Smooth muscle cell (in vitro differentiated cells): ENCODE data around the gene SPACA1. TPM values are rescaled to one million over a fixed set of nuclear protein-coding genes. Genes with fewer than 3 reads are reported as not detected.

Experiments used
- DNase-seq: peaks from one replicate; lab custom pipeline; 2025; ENCODE audit not compliant: unreplicated experiment; lab: John Stamatoyannopoulos, UW
- H2AFZ ChIP-seq: fragments of 200-600 bp; sonication (generic); 2 replicates; pipeline ENCODE4 v1.6.0; 2016; ENCODE audit warnings: antibody characterized with exemption, low read depth, mild to moderate bottlenecking
- H3F3A ChIP-seq: fragments of 200-600 bp; sonication (generic); 2 replicates; pipeline ENCODE4 v1.6.0; 2017; ENCODE audit warnings: antibody characterized with exemption, low read depth
- H3K27ac ChIP-seq: fragments of 200-600 bp; sonication (generic); 2 replicates; pipeline ENCODE4 v1.5.1; 2016; ENCODE audit warnings: low read depth, mild to moderate bottlenecking
- H3K27me3 ChIP-seq: fragments of 200-600 bp; sonication (generic); 2 replicates; pipeline ENCODE4 v1.6.1; 2016; ENCODE audit warnings: low read depth, mild to moderate bottlenecking
- H3K36me3 ChIP-seq: fragments of 200-600 bp; sonication (generic); 2 replicates; pipeline ENCODE4 v1.5.1; 2016; ENCODE audit warnings: low read depth
- H3K4me1 ChIP-seq: fragments of 200-600 bp; sonication (generic); 2 replicates; pipeline ENCODE4 v1.5.1; 2016; ENCODE audit warnings: low read depth
- H3K4me2 ChIP-seq: fragments of 200-600 bp; sonication (generic); 2 replicates; pipeline ENCODE4 v1.6.0; 2016; ENCODE audit warnings: mild to moderate bottlenecking
- H3K4me3 ChIP-seq: fragments of 200-600 bp; sonication (generic); 2 replicates; pipeline ENCODE4 v1.5.1; 2016; ENCODE audit warnings: mild to moderate bottlenecking
- H3K79me2 ChIP-seq: fragments of 200-600 bp; sonication (generic); 2 replicates; pipeline ENCODE4 v1.6.0; 2016; ENCODE audit warnings: low read depth, mild to moderate bottlenecking
- H3K9ac ChIP-seq: fragments of 200-600 bp; sonication (generic); 2 replicates; pipeline ENCODE4 v1.6.0; 2016; ENCODE audit warnings: low read depth
- H3K9me3 ChIP-seq: fragments of 200-600 bp; sonication (generic); replicated peaks from 2 replicates; pipeline ENCODE4 v1.5.1; 2016; ENCODE audit warnings: low read depth
- H4K20me1 ChIP-seq: fragments of 200-600 bp; sonication (generic); 2 replicates; pipeline ENCODE4 v1.6.0; 2016; ENCODE audit warnings: low read depth
- WGBS: methylation state at CpG from one replicate; pipeline ENCODE4 v1.1.7; 2016; ENCODE audit warnings: low lambda C conversion rate; 5-methylcytosine and 5-hydroxymethylcytosine counted together
- polyA plus RNA-seq: library from polyadenylated mRNA; unstranded; fragments of >200 nt; fragmentation: Nextera tagmentation; extraction: Ambion mirVana; gene quantifications from 2 replicates; pipeline ENCODE4 v1.2.1, GENCODE V29; 2016
- total RNA-seq: library from RNA; depleted of rRNA; stranded (reverse); fragments of >200 nt; gene quantifications from 2 replicates; pipeline ENCODE4 v1.2.3, GENCODE V29; 2014
- TF ChIP-seq, protein P1 (sequence below): fragments of 200-600 bp; sonication (generic); IDR thresholded peaks from 2 replicates; pipeline ENCODE4 v1.5.1; 2017; ENCODE audit warnings: borderline replicate concordance, mild to moderate bottlenecking, antibody characterized with exemption; ENCODE audit not compliant: insufficient read depth, poor library complexity, severe bottlenecking

The SPACA1 gene
- total and polyA plus RNA-seq, 2 experiments from 2014 or later = not detected

GRCh38 chr6:88107241-88107640 lies 59.6 kb downstream of the SPACA1 start:
- DNase-seq = no peak
- H3K79me2 ChIP-seq = no peaks in the 10 kb centered on the region
- H3K36me3 ChIP-seq = no peaks in the 10 kb centered on the region
- H2AFZ ChIP-seq = no peak overlapping the region
- H3K4me1 ChIP-seq = no peaks in the 10 kb centered on the region
- TF ChIP-seq, protein P1, sequence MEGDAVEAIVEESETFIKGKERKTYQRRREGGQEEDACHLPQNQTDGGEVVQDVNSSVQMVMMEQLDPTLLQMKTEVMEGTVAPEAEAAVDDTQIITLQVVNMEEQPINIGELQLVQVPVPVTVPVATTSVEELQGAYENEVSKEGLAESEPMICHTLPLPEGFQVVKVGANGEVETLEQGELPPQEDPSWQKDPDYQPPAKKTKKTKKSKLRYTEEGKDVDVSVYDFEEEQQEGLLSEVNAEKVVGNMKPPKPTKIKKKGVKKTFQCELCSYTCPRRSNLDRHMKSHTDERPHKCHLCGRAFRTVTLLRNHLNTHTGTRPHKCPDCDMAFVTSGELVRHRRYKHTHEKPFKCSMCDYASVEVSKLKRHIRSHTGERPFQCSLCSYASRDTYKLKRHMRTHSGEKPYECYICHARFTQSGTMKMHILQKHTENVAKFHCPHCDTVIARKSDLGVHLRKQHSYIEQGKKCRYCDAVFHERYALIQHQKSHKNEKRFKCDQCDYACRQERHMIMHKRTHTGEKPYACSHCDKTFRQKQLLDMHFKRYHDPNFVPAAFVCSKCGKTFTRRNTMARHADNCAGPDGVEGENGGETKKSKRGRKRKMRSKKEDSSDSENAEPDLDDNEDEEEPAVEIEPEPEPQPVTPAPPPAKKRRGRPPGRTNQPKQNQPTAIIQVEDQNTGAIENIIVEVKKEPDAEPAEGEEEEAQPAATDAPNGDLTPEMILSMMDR = no peak
- H3K9me3 ChIP-seq = no peaks in the 10 kb centered on the region
- no peaks in the 10 kb centered on the region for H3F3A ChIP-seq
- H3K4me2 ChIP-seq = no peak overlapping the region
- no peaks in the 10 kb centered on the region for H3K27me3 ChIP-seq
- H4K20me1 ChIP-seq = no peaks in the 10 kb centered on the region
- no peak overlapping the region for H3K4me3 ChIP-seq
- no peak overlapping the region for H3K9ac ChIP-seq
- H3K27ac ChIP-seq = no peak overlapping the region

DNA sequence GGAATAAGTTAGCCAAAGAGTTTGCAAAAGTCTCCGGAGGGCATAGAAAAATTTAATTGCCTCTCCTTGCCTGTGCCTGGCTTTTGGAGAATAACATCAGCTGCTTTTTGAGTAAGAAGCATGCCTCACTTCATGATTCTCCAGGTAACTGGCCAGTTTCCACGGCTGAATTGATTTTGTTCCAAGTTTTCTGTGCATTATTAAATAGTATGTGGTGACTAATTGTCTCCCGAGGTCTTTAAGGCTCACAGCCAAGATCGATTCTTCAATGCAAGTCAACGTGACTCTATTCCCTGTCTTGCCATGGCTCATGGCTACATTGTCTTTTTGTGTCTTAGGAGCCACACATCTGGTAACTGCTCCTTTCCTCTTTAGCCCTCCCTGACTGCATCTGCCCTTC lies 64.3 kb downstream of the SPACA1 start:
- Histone ChIP-seq H3K36me3 (no peaks in the 10 kb centered on the region), H3K4me3 (no peak overlapping the region), H3K27me3 (no peaks in the 10 kb centered on the region), H3F3A (no peaks in the 10 kb centered on the region), H4K20me1 (no peaks in the 10 kb centered on the region), H3K4me2 (no peak overlapping the region), H3K9ac (no peak overlapping the region), H3K79me2 (no peaks in the 10 kb centered on the region), H3K9me3 (no peaks in the 10 kb centered on the region), H2AFZ (no peak overlapping the region), H3K27ac (no peak overlapping the region), H3K4me1 (no peaks in the 10 kb centered on the region)
- 85% methylated on average over 5 of the region's 5 CpGs for WGBS
- TF ChIP-seq, protein P1 = no peak
- no peak for DNase-seq

DNA sequence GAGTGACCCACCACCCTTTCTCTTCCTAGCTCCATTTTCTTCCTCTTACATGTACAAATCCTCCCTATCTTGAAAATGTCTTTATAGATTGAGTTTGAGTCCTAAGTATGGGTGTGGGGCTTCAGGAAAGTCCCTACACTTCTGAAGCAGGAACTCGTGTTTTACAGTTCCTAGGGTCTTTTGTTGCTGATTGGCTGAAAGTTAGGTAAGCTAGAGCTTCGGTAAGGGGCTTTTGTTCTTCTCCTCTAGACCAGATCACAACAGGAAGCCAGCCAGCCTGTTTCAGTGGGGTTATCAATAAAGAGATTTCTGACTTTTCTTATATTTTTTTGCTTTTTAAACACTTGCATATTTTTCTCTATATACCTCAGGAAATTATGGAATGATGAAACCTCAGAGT lies 67.2 kb downstream of the SPACA1 start:
- WGBS = 59% methylated on average over 2 of the region's 2 CpGs

DNA sequence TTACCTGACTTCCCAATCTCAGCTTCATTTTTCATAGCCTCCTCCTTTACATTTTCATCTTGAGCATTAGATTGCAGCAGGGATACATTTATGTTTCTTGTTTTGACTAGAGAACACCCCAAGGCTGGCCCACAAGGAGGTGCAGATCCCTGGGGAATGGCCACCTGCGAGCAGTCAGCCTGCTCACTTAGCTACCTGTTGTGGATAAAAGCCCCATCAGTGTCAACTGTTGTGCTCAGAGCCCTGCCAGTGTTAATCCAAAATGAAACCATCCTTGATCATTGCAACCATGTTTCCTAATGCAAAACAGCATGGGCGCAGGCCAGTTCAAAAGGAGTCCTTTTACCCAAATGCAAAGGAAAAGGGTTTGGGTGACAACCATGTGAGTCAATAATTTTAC lies 67.7 kb downstream of the SPACA1 start:
- H3F3A ChIP-seq = no peaks in the 10 kb centered on the region
- TF ChIP-seq, protein P1 = no peak
- no peaks in the 10 kb centered on the region for H3K4me1 ChIP-seq
- H3K9ac ChIP-seq = no peak overlapping the region
- no peak overlapping the region for H3K4me2 ChIP-seq
- WGBS = 66% methylated on average over 2 of the region's 2 CpGs
- DNase-seq = no peak
- H2AFZ ChIP-seq = no peak overlapping the region
- no peaks in the 10 kb centered on the region for H3K27me3 ChIP-seq
- H3K36me3 ChIP-seq = no peaks in the 10 kb centered on the region
- H3K4me3 ChIP-seq = no peak overlapping the region
- H3K9me3 ChIP-seq = no peaks in the 10 kb centered on the region
- H3K27ac ChIP-seq = no peak overlapping the region
- no peaks in the 10 kb centered on the region for H3K79me2 ChIP-seq
- no peaks in the 10 kb centered on the region for H4K20me1 ChIP-seq

More for the DNA sequence above, 67.2 kb downstream of the SPACA1 start:
- TF ChIP-seq, protein P1 = no peak
- Histone ChIP-seq H3K9ac (no peak overlapping the region), H3K79me2 (no peaks in the 10 kb centered on the region), H4K20me1 (no peaks in the 10 kb centered on the region), H2AFZ (no peak overlapping the region), H3K27ac (no peak overlapping the region), H3K4me2 (no peak overlapping the region), H3K4me3 (no peak overlapping the region), H3K27me3 (no peaks in the 10 kb centered on the region), H3F3A (no peaks in the 10 kb centered on the region), H3K36me3 (no peaks in the 10 kb centered on the region), H3K9me3 (no peaks in the 10 kb centered on the region), H3K4me1 (no peaks in the 10 kb centered on the region)
- no peak for DNase-seq
